Measurements from ENCODE around the gene ASPM.
"Not testable (repeated sequence)": the region's sequence is repeated elsewhere in the genome, so short reads cannot be mapped to it uniquely, and the experiment has no call there.

ASPM gene

DNA sequence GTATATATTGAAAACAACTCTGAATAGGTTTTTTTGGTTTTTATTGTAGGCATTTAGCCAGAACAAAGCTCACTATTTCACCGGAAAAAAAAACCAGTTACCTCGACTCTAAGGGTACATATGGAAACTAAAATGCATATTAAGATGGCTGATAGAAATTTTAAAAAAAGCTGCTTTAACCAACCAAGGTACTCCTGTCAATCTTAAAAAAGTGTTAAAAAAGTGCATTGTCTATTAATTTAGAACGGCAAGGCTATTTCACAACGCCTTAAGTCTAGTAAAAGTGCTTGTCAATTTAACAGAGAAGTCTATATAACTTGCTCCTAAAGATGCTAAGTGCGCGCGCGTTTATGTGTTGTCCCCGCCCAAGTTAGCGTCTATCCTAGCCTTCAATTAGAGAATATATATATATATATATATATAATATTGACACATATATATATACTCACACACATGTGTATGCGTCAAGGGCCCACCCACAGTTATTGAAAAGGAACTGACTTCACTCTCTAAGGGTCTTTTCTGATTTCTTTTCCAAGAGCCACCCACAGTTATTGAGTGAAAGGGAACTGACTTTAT, 934 bp downstream of the ASPM start:
- peak; percentile 2 for DNase-seq (ENCODE audit: low spot score)

DNA sequence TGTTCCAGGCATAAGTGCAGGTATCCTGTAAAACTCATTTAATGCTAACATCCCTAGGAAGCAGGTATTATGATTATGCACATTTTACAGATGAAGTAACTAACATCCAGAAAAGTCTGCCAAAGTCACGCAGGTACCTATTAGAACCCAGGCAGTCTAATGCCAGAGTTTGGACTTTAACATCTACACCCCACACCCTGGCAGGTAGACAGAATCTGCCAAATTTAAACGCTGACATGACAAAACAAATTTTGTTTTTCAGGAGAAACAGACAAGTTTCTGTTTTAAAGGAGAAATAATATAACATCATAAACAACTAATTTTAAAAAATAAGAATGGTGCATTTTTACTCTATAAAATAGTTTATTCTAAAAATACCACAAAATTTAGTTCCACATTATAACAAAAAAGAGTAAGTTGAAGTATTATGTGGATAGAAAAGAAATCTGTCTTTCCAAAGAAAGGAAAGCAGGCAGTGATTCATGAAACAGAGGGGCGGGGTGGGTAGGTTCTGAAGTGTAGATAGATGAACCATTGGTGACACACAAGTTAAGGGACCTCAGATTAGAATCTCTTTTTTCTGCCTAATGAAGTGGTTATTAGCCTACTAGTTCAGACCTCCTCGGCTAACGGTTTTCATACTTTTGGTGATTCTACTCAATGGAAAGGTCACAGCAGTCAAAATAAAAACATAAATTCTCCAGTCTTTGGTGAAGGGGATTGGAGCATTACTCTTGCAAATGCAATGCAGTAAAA, 1.7 kb downstream of the ASPM start:
- peak; percentile 10 for DNase-seq (ENCODE audit: low spot score)

DNA sequence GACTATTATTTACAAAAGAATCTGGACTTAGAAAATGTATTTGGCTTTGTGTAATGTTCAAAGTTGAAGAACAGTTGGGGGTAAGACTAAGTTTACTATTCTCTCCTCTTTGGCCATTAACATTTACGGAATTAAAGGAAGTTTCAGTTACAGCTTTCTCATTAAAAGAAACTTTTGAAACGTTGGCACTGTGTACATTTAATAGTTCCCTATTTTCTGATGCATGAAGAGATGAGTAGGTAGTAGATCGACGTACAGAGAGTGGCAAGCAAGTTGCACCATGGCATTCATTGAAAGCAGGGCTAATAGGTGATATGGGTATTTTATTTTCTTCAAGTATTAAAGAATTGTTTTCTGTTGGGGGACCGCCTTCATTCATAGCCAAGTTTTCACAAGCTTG, 3.2 kb downstream of the ASPM start:
- DNase-seq (ENCODE audit: low spot score) = no peak

DNA sequence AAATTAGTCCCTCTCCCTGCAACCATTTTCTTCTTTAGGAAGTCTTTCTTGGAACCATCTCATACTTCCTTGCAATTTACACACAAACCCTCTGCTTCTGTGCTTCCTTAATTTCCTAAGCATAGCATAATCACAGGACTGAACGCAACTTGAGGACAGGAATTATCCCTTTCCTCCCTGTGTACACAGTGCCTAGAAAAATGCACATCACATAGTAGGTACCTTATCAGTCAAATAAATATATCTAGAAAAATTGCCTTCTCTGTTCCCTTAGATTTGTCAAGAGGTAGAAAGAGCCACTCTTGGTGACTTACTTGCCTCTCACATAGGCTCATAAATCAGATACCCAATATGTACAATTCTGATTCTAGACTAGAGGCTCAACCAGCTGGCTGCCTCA, 4.9 kb downstream of the ASPM start:
- no peak for DNase-seq (ENCODE audit: low spot score)

DNA sequence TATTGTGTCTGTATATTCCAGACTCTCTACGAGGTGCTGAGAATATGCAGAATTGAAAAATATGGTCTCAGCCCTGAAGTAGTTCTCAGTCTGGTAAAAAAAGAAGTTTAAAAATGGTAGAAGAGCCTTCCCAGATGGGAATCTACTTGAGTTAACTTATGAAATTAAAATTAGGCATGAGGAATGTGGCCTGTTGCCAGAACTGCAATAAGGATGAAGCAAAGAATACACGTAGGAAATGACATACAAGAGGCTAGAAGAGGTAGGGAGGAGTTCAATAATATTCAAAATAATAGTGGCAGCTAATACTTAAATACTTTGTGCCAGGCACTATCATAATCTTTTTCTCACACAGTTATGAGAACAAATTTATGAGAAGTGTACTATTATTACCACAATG, 6.3 kb downstream of the ASPM start:
- no peak for DNase-seq (ENCODE audit: low spot score)

DNA sequence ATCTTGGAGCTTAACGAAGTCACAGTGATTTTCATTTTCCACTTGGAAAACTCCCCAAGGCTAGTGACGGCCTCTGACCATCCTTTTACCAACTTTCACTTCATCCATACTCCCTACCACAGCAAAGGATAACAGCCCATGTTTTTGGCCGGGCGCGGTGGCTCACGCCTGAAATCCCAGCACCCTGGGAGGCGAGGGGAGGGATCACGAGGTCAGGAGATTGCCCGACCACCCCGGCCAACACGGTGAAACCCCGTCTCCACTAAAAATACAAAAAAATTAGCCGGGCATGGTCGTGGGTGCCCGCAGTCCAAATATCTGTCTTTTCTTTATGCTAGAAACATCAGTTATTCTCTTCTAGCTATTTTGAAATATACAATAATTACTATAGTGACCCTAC, 7.3 kb downstream of the ASPM start:
- no peak for DNase-seq (ENCODE audit: low spot score)

DNA sequence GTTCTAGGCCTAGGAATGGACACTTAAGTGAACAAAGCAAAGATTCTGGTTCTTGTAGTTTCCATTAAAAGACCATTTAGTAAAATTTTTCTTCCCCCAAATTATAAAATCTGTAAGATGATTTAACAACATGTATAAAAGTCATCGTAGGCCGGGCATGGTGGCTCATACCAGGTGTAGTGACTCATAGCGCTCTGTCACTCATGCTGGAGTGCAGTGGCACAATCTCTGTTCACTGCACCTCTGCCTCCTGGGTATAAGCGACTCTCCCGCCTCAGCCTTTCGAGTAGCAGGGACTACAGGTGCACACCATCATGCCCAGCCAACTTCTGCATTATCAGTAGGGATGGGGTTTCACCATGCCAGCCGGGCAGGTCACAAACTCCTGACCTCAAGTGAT, 9.1 kb downstream of the ASPM start:
- DNase-seq (ENCODE audit: low spot score) = peak; percentile 9

DNA sequence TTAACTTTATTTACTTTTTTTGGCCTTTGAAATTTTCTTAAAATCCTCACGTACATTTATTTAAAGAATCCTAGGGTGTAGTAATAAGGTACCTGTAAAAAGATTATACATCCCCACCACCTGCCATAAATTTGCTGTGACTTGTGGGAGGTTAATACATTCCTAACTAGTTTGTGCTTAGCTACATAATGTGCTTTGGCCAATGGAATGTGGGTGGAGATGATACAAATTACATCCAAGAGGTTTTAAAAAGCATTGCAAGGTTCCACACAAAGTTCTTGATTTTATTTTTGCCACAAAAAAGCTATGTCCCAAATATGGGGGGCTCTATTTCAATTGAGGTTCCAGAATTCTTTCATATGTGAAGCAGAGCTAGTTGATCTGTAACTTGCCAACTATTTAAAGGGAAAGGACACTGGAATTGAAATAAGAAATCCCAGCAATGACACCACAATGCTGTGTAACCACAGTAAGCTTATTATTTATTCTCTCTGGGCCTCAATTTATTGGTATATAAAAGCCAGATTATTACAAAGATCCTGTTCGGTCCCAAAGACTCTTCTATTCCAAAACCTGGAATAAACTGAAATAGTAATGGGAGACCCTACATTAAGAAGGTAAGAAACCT, 15.7 kb downstream of the ASPM start:
- no peak for DNase-seq (ENCODE audit: low spot score)

DNA sequence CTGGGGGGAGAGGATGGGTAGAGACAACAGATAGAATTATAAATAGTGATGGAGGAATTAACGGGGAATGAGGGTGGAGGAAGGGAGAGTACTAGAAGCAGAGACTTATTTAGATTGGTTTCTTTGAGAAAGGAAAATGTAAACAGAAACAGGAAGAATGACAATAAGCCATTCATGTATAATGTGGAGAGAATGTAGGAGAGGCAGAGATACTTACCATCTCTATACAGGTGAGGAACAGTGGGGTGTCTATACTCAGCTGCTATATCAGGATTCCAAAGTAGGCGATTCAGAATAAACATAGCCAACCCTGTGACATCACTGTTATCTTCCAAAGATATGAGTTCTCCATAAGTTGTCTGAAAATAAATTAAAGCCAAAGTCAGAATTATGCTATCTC, 16.8 kb downstream of the ASPM start:
- no peak for DNase-seq (ENCODE audit: low spot score)

DNA sequence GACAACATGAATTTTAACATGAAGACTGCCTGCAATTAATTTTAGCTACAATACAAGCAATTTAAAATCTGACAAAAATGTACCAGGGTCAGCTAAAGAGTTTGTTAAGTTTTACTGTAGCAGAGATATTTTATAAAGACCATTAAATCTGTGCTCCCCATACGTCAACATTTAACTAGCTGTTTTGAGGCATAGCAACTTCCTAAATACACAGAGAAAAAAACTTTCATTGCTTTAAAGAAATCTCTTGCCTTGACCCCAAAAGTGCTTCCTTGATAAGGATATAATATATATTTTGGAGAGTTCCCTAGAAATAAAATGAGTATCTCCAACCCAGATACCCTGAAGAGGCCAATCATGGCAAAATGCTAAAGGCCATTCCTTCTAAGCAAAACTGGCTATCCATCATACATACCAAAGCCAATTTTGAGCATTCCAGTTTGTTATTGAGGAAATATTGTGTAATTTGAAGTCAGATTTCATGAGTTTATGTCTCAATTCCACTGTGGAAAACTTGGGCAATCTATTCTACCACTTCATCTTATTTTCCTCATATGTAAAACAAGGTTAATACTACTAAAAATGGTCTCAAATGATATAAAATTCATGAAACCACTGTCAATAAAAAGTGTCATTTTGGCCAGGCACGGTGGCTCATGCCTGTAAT, 19.1 kb downstream of the ASPM start:
- DNase-seq (ENCODE audit: low spot score) = no peak

DNA sequence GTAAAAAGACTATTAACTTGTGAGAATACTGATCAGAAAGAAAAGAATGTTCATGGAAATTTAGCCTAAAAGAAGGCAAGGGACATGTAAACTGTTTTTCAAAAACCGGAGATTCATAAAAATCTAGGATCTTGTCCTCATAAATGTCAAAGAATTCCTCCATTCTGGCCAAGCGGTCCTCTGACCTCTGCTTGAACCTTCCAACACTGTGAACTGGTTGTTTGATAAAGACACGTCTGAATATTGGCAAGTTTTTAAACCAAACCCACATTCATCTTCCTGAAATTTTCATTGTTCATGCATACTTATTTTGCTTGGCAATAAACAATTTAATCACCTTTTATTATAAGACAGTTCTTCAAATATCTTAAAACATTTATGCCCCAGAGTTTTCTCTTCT, 19.8 kb downstream of the ASPM start:
- DNase-seq (ENCODE audit: low spot score) = no peak

DNA sequence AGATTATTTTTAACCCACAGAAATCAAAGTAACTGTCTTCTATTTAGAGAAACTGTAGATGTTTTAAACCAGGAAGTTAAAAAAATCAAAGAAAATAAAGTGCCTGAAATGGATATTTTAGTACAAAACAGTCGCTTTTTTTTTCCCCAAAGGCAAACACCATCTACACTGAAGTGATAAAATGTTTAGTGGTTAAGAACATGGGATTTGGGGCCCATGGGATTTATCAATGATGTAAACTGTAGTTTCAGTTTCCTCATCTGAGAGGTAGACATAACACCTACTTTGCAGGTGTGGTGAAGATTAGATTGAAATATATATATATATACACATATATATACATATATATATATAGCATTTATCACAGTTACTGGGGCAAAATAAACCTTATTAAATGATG, 22.1 kb downstream of the ASPM start:
- no peak for DNase-seq (ENCODE audit: low spot score)

DNA sequence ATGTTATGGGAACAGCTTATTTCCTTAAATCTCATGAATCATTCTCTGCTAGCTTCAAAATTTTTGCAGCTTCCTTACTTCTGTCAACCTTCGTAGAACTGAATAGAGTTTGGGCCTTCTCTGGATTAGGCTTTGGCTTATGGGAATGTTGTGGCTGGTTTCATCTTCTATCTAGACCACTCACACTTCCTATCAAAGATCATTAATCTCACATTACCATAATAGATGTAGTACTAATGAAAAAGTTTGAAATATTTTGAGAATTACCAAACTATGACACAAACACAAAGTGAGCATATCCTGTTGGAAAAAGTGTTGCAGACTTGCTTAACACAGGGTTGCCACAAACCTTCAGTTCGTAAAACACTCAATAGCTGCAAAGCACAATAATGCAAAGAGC, 30.3 kb downstream of the ASPM start:
- DNase-seq (ENCODE audit: low spot score) = no peak

DNA sequence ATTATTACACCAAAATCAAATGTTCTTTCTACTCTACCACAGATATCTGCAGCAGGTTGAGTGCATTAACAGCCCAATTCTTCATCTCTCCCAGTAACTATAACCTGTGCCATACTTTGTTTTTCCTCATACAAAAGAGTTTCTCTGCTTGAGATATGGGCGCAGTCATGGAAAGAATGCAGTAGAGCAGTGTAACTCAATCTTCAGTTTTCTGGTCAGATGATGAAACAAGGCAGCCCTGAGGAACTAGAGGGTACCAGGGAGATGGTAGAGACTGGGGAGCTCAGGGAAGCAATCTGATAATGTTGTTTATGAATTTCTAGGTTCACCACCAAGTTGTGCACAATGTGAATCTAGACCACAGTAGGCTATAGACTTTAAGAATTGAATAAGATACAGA, 39.6 kb downstream of the ASPM start:
- DNase-seq (ENCODE audit: low spot score) = no peak

DNA sequence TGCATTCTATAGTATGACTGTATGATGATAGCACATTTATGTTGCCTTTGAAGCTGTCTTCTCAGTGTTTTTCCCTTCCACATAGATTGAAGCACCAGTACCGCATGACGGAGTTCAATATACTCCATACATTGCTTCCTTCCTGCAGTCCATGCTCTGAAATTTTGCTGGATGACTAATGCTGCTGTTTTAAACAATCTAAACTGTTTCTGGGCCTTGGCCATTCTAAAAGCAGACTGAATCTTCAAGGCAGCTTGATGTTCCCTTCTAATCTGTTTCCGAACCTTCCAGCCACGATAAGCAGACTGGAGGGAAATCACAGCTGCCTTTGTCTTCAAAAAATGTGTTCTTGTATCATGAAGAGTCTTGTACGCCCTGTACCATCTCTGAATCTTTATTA, 43.2 kb downstream of the ASPM start:
- no peak for DNase-seq (ENCODE audit: low spot score)

DNA sequence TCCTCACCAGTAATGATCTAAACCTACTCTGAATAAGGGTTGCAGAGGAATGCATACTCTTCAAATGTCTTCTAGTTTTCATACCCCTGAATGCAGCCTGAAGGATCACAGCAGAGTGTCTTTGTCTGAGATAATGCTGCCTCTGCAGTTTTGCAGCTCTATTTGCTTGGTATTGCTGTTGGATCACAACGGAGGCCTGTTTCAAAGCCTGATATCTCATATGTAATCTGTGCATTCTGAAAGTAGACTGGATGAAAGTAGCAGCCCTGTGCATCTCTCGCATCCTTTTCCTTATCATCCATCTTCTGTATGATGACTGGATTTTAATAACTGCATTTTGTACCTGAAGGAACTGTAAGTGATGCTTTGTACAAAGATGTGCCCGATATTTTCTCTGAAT, 44.5 kb downstream of the ASPM start:
- DNase-seq (ENCODE audit: low spot score) = no peak

DNA sequence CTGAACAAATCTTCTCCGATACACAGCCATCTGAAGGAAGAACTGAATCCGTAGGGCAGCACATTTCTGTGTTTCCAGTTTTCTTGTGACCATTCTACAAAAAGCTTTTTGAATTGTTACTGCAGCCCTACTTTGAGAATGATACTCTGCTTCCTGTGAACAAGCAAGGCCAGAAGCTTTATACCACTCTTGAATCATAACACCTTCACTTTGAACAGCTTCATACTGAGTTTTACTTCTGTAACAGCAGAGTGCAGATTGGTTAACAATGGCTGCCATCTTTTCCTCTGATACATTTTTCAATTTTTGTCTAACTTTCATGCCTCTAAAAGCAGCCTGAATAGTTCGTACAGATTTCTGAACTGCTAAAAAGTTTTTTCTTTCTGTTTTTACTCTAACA, 45.8 kb downstream of the ASPM start:
- DNase-seq (ENCODE audit: low spot score) = no peak

DNA sequence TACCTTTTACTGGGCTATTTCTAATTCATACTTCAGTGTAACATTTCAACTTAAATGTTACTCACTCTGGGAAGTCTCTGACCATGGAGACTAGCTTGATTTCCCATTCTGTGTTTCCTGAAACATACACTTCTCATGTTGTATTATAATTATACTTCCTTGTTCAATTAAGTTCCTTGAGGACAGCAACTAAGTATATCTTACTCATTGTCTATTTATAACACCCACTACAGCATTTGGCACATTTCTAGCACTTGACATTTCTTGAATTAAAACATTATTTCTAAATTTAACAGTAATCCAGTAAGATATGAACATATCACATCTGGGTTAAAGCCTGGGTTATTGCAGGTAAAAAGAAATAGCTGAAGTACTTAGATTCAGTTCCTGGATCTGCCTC, 47.0 kb downstream of the ASPM start:
- no peak for DNase-seq (ENCODE audit: low spot score)

DNA sequence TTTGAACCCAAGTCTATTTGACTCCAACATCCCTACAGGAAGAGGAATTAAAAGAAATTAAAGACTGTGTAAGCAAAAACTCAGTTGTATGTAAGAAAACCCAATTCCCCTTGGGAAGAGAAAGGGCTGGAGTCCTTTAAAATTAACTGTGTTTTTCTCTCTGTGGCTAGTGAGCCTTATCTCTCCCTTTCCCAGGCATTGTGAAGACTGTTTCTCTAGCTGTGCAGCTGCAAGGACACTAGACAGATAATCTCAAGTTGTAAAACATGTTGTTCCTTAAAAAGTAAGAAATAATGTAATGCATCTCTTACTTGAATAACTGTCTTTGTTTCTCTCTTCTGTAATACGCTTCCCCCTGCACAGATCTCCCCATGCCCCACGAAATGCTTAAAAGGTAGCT, 49.5 kb downstream of the ASPM start:
- DNase-seq (ENCODE audit: low spot score) = not testable (repeated sequence)

DNA sequence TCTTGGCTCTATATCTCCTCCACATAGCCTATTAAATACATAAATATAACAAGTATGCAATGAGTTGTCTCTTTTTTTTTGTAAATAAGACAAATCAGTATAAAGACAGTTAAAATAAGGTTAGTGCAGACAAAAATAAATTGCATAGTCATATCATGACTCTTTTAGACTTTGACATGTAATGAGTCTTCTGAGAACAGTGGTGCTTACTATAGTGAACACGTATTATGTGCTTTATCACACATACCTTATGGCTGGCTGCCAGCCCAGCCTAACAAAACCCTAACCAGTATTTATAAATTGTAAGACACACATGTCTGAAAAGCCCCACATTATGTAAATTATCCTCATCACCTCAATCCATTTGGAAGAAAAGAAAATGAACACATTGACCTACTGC, 50.3 kb downstream of the ASPM start:
- DNase-seq (ENCODE audit: low spot score) = no peak

DNA sequence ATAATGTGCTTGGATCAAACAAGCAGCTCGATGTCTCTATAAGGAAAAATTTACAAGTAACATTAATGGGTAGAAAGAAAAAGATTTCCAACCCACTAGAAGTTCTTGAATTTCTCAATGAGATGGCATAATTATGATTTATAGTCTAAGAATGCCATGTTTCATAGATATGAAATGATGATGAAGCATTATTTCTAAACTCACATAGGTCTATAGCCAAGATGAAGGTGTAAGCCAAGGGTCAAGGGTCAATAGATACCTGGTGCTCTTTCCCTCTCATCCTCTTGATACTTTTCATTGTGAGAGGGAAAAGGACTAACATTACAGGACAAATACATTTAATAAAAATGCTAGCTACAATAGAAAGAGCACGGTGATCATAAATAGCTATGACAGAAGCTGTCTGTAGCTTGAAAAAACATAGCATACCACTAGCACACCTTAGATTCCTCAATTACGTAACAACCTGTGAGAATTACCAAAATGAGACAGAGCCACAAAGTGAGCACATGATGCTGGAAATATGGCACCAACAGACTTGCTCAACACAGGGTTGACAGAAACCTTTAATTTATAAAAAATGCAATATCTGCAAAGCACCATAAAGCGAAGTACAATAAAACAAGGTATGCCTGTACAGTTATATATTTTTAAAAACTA, 53.1 kb downstream of the ASPM start:
- peak; percentile 19 for DNase-seq (ENCODE audit: low spot score)

DNA sequence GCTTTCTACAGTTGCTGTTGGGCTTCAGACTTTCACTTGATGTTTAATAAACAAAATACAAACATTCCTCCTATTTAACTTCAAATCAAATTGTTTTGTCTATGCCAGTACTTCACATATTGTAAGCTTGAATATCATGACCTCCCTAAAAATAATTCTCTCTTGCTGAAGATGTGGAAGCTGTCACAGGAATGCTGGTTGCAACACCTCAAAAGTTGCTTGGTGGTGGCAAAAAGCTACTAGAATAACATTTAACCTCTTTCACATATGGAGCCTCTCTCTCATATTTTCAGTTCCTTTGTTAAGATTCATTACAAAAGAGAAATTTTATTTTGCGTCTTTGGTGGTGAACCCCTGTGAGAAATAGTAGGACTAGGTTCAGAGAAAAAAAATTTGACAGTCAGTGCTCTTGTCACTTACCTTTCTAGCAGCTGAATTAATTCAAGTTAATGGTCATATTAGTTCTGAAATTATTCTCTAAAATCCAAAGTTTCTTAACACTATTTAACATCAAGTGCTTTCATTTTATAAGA, 53.9 kb downstream of the ASPM start:
- DNase-seq (ENCODE audit: low spot score) = no peak

Data from activated CD4-positive, alpha-beta T cell treated with anti-CD3 and anti-CD28 coated beads, Interleukin-2, Interleukin-4, amounts not matched to agents 100 ng/mL and 50 ng/mL, durations not matched to agents 16 hours and 8 hours (primary cell).